ENCODE measurements around the gene STRIP2. TPM values are rescaled to one million over a fixed set of nuclear protein-coding genes. Genes with fewer than 3 reads are reported as not detected.
A peak's percentile ranks its signal among the peaks of the same experiment; 100 is the strongest.

Gene STRIP2
- total and polyA plus RNA-seq, 2 experiments from 2014 or later: 0.83 to 1.1 TPM

DNA sequence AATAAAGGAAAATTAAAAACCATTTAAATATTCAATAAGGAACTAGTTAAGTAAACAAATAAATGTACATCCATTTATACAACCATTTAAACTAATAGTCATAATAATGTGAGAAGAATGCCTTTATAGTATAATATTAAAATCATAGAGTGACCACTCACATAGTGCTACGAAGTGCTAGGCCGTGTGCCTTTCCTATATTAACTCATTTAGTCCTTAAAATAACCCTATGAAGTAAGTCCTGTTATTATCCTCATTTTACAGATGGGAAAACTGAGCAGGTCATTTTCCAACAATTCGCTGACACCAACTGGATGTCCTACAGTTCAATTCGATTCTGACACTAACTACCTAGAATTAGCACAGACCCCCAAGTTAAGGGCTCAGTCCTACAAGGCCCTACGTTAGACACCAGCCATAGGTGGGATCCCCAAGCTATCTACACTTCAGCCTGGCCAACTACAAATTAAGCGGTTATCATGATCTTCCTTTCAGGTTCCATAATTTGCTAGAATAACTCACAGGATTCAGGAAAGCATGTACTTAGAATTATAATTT, 4.1 kb downstream of the STRIP2 start:
- Histone ChIP-seq H3K9me2 (replicated peaks; ENCODE audit: insufficient read depth) (no peaks in the 10 kb centered on the region), H3K4me2 (no peak overlapping the region), H4K20me1 (ENCODE audit: insufficient read depth, poor library complexity, severe bottlenecking) (no peaks in the 10 kb centered on the region), H2AFZ (no peak overlapping the region), H3K9me3 (ENCODE audit: low read depth) (no peaks in the 10 kb centered on the region), H3K27ac (no peak overlapping the region), H3K79me2 (no peaks in the 10 kb centered on the region), H3K27me3 (peaks cover 14% of the 10 kb centered on the region), H3K4me1 (ENCODE audit: insufficient read depth) (peaks cover 8% of the 10 kb centered on the region), H3K36me3 (replicated peaks; ENCODE audit: insufficient read depth, low read depth) (no peaks in the 10 kb centered on the region), H3K4me3 (no peak overlapping the region)
- DNase-seq (ENCODE audit: low spot score): no peak
- WGBS (ENCODE audit: low lambda C conversion rate, missing lambda C conversion rate): 94% methylated on average over 6 of the region's 6 CpGs
- TF ChIP-seq EZH2 (IDR thresholded peaks at IDR 0.05; ENCODE audit: borderline replicate concordance) (no peak), EZH2phosphoT487 (IDR thresholded peaks at IDR 0.05; ENCODE audit: low read depth, severe bottlenecking, unreplicated experiment) (no peak)
- TF ChIP-seq, protein P1, sequence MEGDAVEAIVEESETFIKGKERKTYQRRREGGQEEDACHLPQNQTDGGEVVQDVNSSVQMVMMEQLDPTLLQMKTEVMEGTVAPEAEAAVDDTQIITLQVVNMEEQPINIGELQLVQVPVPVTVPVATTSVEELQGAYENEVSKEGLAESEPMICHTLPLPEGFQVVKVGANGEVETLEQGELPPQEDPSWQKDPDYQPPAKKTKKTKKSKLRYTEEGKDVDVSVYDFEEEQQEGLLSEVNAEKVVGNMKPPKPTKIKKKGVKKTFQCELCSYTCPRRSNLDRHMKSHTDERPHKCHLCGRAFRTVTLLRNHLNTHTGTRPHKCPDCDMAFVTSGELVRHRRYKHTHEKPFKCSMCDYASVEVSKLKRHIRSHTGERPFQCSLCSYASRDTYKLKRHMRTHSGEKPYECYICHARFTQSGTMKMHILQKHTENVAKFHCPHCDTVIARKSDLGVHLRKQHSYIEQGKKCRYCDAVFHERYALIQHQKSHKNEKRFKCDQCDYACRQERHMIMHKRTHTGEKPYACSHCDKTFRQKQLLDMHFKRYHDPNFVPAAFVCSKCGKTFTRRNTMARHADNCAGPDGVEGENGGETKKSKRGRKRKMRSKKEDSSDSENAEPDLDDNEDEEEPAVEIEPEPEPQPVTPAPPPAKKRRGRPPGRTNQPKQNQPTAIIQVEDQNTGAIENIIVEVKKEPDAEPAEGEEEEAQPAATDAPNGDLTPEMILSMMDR (IDR thresholded peaks at IDR 0.05; ENCODE audit: poor library complexity): no peak

DNA sequence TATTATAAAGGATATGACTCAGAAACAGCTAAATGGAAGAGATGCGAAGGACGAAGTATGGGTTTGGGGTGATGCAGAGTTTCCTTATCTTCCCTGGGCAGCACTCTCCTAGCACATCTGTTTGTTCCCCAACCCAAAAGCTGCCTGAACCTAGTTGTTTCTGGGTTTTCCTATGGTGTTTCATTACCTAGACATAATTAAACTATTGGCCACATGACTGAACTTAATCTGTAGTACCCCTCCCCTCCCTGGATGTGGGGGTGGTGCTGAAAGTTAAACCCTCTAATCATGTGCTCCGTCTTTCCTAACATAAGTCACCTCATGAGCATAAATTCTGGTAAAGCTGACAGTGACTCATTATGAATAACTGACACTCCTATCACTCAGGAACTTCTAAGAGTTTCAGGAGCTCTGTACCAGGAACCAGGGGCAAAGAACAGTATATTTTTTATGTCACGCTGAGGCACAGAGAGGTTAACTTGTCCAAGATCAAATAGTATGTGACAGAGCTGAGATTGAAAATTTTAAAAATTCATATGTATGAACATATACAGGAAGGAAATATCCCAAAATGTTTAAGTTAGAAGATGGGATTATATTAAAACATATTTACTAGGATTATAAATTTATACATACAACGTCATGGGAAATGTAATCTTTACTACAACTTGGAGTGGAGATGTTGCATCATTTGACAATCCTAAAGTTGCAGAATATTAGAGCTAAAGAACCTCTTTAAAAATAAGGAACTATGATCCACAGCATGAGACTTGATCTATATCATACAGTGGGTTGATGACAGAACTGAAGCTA, 4.8 kb downstream of the STRIP2 start:
- 83% methylated on average over 5 of the region's 5 CpGs for WGBS (ENCODE audit: low lambda C conversion rate, missing lambda C conversion rate)
- peak; percentile 37 for DNase-seq (ENCODE audit: low spot score)

DNA sequence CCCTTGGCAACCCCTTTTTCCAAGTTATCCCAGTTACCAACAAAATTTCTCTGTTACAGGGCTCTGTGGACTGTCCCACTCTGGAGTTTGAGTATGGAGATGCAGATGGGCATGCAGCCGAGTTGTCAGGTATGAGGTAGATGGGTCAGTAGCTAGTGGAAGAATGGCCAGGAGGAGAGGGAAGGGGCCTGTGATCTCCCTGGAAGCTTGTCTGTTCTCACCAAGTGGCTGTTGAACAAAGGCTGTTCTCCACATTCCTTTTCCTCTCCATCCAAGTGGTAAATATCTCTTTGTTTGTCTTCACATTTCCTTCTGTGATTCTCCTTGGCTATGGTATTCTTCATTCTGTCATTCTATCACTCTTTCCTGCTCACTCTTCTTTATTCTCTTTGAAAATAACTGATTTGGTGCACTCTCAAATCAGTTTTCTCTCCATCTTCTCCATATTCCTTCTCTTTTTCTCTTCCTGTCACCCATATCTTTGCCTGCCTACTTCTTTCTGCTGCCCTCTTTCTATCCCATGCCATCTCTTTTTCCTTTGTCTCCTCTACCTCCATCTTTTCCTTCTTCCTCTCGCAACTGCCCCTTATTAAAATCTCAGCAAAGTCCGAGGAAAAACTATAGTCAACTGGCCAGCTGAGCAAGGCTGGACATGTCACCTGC, 5.9 kb downstream of the STRIP2 start:
- H3K9me2 ChIP-seq (replicated peaks; ENCODE audit: insufficient read depth): no peaks in the 10 kb centered on the region
- H3K79me2 ChIP-seq: no peaks in the 10 kb centered on the region
- H3K4me3 ChIP-seq: no peak overlapping the region
- no peak overlapping the region for H2AFZ ChIP-seq
- H4K20me1 ChIP-seq (ENCODE audit: insufficient read depth, poor library complexity, severe bottlenecking): no peaks in the 10 kb centered on the region
- no peaks in the 10 kb centered on the region for H3K9me3 ChIP-seq (ENCODE audit: low read depth)
- peaks cover 2% of the 10 kb centered on the region for H3K4me1 ChIP-seq (ENCODE audit: insufficient read depth)
- H3K27ac ChIP-seq: no peak overlapping the region
- H3K27me3 ChIP-seq: peaks cover 13% of the 10 kb centered on the region
- H3K36me3 ChIP-seq (replicated peaks; ENCODE audit: insufficient read depth, low read depth): no peaks in the 10 kb centered on the region
- 89% methylated on average over 3 of the region's 3 CpGs for WGBS (ENCODE audit: low lambda C conversion rate, missing lambda C conversion rate)
- no peak for DNase-seq (ENCODE audit: low spot score)
- no peak overlapping the region for H3K4me2 ChIP-seq
- TF ChIP-seq EZH2 (IDR thresholded peaks at IDR 0.05; ENCODE audit: borderline replicate concordance) (no peak), EZH2phosphoT487 (IDR thresholded peaks at IDR 0.05; ENCODE audit: low read depth, severe bottlenecking, unreplicated experiment) (no peak)
- TF ChIP-seq, protein P1 (IDR thresholded peaks at IDR 0.05; ENCODE audit: poor library complexity): no peak

More for the DNA sequence above, 4.8 kb downstream of the STRIP2 start:
- Histone ChIP-seq H3K4me2 (no peak overlapping the region), H3K36me3 (replicated peaks; ENCODE audit: insufficient read depth, low read depth) (no peaks in the 10 kb centered on the region), H2AFZ (no peak overlapping the region), H3K4me3 (no peak overlapping the region), H3K4me1 (ENCODE audit: insufficient read depth) (peaks cover 5% of the 10 kb centered on the region), H3K79me2 (no peaks in the 10 kb centered on the region), H4K20me1 (ENCODE audit: insufficient read depth, poor library complexity, severe bottlenecking) (no peaks in the 10 kb centered on the region), H3K27ac (no peak overlapping the region), H3K27me3 (peaks cover 14% of the 10 kb centered on the region), H3K9me2 (replicated peaks; ENCODE audit: insufficient read depth) (no peaks in the 10 kb centered on the region), H3K9me3 (ENCODE audit: low read depth) (no peaks in the 10 kb centered on the region)
- TF ChIP-seq EZH2phosphoT487 (IDR thresholded peaks at IDR 0.05; ENCODE audit: low read depth, severe bottlenecking, unreplicated experiment): no peak
- TF ChIP-seq EZH2 (IDR thresholded peaks at IDR 0.05; ENCODE audit: borderline replicate concordance): no peak
- TF ChIP-seq, protein P1 (IDR thresholded peaks at IDR 0.05; ENCODE audit: poor library complexity): no peak
